Measurements from ENCODE around the gene TGFBR1.
A peak's percentile ranks its signal among the peaks of the same experiment; 100 is the strongest.
"Not testable (repeated sequence)": the region's sequence is repeated elsewhere in the genome, so short reads cannot be mapped to it uniquely, and the experiment has no call there.

Gene TGFBR1

DNA sequence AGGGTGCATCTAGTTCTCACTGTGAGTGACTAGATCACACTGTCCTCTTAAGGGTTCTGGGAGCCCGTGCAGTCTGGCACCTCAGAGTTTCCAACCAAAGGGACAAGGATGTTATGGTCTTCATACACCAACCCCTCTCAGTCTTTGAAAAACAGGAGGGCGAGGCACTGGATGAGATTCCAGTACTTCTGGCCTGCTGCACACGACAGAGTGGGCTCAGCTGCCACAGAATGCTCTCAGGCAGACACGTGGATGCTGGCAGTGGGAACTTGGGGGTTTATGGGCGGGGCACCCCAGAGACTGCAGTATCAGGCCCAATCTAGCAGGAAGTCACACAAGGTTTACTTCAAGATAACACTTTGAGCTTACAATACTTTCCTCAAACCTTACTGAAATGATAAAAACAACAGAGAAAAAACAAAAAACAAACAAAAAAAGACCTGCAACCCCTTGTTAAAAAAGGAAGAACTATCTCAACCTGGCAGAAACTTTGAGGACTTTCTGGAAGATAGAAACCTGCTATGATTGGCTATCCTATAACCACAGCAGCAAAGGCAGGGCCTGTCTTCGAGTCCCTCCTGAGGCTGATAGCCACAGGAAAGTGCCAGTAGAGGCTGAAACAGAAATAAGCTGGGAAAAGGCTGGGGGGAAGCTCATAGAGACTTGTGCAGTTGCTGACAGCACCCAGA is 28.3 kb upstream of the TGFBR1 start:
- DNase-seq = peak in 1 of 2 donors; percentile 87

DNA sequence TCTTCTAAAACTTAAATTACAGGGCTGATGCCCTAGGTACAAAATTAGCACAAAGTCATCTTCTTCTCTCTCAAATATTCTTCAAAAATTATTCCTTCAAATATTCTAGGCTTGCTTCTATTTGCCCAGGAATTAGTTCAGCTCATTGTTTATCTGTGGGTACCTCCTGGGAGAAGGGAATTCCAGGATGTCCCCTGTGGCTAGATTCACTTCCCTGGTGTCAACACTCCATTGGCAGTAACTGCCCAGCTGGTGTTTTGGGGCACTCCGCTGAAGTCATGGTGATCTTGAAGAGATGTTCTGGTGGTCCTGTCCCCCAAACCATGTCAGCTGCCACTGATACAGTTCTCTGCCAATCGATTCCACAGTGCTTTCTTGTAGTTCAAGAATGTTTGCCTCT is 26.2 kb upstream of the TGFBR1 start:
- no peak for DNase-seq

DNA sequence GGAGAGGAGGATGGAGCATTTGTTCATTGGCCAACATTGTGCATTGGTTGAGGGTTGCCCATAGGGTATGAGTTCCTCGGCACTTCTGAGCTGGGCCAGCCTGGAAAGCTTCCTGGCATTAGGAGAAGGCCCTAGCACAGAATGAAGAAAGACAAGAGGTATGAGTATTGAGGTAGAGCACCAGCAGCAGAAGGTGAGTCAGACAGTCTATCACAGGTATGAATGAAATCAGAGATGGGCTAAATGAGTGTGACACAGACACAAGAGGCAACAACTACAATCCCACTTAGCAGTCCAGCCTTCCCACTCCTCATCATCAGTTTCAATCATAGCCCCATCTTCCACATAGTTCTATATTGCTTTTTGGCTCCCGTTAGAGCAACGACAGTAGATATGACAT is 25.4 kb upstream of the TGFBR1 start:
- no peak for DNase-seq

DNA sequence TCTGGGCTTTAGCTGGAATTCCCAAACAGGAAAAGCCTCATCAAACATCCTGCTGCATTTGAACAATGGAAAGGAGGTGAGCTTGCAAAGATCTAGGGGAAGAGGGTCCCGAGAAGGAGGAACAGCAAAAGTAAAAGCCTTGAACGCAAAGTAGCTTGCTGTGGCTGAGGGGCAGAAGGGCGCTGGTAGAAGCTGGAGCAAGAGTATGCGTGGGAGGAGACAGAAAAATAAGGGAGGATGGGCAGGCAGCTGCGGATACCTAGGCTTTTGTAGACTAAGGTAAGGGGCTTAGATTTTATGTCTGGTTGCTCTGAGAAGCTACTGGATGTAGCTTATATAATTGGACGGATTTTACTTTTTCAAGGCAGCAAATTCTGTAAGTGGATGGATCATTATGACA is 21.9 kb upstream of the TGFBR1 start:
- no peak for DNase-seq

DNA sequence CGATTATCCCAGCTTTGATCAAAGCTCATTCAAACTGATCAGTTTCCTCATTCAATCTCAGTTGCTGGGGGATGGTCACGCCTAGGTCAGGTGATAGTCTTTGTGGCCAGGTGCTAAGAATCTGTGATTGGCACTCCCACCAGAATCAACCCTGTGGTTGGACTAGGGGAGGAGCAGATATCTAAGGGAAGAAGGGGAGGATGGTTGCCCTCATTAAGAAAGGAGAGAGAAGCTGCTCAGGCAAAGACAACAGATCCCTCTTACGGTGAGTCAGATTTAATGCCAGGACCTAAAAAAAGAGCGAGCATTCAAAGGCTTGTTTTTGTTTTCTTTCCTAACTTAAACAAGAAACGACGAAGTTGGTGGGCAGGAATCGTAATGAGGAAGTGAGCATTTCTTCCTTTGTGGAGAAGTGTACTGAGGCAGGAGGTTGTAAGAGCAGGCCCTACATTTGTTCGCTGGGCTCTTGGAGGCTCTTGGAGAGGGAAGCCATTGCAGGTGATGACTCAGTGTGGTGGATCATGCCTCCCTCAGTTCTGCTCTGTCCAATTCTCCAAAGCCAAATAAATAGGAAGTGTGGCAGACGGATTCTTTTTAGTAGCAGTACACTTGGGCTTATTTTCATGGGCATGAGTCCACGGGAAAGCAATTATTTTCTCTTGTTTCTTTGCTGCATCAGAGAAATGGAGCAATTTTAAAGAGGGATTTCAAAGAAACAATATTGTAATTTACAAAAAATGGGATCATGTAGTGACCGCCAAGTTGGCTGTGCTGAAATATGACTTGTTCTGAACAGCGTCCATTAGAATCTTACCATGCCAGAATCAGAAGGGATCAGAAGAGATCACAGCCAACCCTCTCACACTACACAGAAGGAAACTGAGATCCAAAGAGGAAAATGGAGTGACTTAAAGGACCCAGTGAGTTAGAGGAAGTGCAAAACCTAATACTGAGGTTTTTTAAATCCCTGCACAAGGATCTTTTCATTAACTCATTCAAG is 18.7 kb upstream of the TGFBR1 start:
- DNase-seq = peak in 1 of 2 donors; percentile 63

DNA sequence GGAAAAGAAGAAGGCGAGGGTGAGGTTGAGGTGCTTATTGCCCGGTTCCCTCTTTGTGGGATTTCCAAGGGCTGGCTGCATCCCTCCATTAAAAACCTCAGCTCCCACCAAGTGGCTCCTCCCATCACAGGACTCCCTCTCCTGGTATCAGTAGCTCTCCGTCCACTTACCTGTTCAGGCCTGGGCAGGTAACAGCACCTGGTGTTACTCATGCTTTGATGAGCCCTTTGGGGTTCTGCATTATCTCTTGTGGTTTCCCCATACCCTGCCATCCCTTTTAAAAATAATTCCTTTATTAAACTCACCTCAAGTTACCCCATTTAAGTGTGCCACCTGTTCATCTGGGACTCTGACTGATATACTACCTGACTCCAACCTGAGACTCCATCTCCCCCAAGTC is 17.5 kb upstream of the TGFBR1 start:
- DNase-seq = no peak

DNA sequence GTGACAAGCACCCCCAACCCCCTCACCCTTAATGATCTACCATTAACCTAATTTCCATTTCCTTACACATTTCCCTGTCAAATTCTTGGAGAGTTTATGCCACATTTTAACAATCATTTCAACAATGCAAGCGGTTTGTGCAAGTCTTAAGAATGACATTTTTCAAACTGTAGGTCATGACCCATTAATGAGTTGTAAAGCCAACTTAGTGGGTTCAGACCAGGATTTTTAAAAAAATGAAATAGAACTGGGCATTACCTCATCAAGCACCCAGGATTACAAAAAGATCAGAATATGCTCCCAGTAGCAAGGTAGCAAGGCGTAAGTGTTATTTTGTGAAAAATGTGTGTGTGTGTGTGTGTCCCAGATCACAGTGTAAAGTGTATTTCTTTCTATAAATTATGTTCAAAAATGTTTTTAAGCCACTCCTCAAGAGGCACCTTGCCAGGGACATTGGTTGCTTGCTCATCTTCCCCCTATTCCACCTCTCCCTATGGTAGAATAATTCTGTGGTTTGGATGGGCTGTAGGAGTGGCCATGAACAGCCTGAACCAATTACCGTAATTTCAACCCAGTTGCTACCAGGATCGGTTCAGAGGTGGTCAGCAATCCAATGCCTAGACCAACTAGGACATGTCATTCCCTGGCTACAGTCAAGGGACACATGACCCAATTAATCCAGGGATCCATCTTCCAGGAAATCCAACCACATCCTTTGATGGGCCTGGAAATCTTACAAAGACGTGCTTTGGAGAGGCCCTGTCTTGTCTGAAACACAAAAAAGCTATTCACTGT is 14.4 kb upstream of the TGFBR1 start:
- no peak for DNase-seq

DNA sequence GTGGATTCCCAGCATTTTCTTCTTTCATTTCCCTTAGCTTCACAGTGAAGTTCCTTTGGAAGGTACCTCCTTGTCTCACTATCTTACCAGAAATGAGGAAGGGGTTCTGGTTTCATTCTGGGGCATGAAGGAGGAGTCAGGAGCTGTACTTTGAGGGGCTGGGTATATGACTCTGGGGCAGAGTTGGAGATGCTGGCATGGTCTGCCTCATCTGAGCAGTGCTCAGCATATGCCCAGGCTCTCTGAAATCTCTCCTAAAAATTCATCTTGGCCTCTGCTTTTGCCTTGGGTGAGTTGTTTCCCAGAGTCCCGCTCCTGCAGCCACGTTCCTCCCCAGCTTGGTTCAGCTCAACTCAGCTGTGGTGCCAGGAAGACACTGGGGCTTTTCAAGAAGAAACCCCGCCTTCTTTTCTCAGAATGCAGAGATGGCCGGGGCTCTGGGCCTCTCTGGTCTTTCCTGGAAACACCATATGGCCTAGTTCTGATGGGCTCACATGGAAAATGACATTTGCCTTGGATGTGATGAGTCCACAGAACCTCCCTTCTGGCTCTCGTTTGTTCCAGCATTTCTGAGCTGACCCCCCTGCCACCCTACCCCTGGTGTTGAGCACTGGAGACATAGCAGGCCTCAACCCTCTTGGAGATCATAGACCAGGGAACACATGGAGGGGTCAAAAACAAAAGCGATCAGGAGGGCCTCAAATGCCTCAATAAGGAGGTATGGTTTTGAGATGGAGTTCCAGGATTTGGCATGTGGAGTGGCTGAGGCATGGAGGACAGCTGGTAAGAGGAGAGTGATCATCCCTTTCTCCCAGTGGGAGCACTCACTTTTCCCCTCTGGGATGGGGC is 12.0 kb upstream of the TGFBR1 start:
- DNase-seq = no peak

DNA sequence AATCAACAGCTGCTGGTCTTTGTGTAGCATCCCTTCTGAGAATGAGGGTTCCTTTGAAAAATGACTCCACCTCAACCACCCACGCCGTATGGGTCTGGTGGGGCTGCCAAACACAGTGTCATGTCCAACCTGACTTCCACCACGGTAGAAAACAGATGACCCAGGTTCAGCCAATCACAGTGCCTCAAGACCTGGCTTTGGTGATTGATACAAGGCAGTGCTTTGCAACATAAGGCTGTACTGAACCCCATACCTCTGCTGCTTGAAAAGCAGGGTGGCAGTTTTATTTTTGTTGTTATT is 11.5 kb upstream of the TGFBR1 start:
- no peak for DNase-seq

DNA sequence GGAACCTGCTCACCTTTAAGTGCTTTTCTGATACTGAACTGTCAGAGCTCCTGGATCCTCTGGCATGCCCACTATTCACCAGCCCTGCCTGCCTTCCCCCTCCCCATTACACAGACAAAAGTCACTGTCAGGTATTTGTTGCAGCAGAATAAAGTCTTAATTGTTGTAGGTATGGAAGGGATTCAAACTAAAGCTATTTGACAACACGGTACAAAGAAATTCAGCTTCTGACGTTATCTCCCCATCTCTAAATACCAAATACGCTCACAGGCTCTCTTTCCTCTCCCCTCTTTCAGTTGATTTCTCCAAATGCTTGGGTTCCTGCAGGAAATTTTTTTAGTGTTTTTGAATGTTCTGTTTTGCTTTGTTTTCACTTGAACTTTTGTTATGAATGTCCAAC is 9.3 kb upstream of the TGFBR1 start:
- DNase-seq = no peak

DNA sequence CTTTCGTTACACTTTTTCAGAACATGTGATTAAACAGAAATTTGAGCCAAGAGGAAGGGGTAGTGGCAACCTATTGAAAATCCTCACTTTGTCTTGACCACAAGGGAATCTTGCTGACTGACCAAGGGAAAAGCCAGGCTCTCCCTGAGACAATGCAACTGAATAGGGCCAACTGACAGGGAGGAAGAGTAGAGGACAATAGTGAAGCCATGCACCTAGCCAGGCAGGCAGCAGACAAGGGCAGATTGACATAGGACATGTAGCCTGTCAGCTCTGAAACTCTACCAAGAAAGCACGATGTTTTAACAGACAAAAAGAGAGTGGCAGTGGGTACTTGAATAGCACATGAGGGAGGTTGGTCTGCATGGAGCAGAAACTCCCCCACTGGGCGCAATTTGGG is 8.5 kb upstream of the TGFBR1 start:
- DNase-seq = no peak

DNA sequence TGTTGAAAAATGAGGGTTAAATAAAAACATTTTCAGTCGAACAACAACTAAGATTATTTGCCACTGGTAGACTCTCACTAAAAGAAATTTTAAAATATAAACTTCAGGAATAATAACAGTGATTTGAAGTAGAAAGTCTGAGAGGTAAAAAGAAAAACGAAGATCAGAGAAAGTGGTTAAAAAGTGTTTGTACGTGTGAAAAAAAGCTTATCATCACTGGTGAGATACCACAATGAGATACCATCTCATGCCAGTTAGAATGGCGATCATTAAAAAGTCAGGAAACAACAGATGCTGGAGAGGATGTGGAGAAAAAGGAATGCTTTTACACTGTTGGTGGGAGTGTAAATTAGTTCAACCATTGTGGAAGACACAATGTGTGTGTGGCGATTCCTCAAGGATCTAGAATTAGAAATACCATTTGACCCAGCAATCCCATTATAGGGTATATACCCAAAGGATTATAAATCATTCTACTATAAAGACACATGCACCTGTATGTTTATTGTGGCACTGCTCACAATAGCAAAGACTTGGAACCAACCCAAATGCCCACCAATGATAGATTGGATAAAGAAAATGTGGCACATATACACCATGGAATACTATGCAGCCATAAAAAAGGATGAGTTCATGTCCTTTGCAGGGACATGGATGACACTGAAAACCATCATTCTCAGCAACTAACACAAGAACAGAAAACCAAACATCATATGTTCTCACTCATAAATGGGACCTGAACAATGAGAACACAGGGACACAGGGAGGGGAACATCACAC is 4.9 kb upstream of the TGFBR1 start:
- DNase-seq = not testable (repeated sequence)

DNA sequence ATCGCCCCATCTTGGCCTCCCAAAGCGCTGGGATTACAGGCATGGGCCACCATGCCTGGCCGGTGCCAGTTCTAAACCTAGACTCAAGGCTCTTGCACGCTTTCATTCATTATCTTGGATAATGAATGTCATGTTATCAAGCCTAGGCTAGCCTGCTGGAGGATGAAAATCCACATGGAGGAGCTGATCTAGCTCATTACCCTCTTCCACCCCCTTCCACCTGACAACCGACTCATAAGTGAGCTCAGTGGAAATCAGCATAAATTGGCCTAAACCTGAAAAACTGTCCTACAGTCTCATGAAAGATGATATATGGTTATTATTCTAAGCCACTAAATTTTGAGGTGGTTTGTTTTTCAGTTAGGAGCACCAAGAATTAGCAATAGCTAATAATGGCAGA is 3.6 kb upstream of the TGFBR1 start:
- no peak for DNase-seq

DNA sequence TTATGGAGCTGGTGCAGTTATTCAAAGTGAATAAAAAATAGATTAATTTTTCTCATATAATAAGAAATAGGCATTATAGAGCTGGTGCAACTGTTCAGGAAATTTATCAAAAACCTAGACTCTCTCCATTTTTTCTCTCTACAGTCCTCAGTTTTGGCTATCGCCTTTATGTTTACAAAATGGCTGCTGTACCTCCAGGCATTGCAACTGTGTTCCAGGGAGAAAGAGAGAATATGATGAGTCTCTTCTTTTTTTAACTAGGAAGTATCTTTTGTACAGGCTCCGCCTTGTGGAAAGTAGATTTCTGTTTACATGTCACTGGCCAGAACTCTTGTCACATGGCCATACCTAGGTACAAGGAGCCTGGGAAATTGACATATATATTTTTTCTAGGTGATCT is 3.1 kb upstream of the TGFBR1 start:
- DNase-seq = no peak

DNA sequence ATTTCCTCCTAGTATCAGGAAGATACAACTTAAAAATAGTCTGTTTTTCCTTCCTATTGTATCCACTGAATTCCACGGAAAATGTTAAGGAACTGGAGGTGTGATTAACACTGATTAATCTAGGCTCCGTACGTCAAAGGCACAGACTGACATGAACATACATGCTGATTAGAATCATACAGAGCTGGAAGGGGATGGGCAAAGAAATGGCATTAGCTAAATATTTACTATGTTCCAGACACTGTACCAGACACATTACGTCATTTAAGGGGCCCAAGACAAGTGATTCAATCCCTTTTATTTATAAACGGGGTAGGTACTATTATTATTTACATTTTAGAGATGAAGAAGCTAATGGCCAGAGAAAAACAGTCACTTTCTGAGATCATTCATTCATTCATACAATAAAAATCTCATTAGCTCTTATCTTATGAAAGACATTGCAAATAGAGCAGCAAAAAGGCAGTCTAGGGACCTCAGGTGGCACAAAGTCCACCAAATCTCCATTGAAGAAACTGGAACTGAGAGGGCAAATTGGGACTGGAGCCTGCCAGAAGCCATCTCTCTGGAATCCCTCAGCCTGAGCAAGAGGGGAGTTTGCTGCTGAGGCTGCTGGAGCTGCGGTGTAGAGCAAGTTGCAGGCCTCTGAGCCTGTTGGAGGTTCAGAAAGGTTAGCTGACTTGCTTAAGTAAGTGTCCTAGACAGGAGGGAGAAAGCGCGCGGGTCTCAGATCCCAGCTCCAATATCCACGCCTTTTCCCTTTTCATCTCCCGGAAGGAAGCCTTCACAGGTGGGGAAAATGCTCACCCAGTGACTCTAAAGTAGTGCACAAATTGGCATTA is 1.6 kb upstream of the TGFBR1 start:
- no peak for DNase-seq

DNA sequence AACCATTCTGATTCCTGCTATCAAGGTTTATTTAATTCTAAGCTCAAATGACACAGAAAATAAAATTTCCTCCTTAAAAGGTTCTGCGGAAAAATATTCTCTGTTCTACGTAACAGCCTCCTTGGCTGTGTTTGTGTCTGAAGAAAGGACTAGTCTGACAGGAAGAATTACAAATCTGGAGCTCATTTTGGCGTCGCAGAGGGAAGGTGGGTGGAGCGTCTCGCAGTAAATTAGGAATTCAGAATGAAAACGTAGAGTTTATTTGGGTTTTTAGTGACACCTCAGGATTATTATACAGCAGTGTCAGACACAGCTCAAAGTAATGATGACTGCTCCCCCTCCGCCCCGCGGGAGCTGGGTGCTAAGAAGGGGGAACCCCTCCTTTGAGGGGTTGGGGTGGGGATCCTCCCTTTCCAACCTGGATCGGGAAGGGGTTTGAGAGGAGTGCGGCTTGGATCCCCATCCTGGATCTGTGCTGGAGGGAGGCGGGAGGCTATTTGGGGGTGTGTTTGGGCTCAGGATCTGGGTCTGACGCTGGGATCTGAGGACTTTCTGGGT is 933 bp upstream of the TGFBR1 start:
- DNase-seq = no peak

DNA sequence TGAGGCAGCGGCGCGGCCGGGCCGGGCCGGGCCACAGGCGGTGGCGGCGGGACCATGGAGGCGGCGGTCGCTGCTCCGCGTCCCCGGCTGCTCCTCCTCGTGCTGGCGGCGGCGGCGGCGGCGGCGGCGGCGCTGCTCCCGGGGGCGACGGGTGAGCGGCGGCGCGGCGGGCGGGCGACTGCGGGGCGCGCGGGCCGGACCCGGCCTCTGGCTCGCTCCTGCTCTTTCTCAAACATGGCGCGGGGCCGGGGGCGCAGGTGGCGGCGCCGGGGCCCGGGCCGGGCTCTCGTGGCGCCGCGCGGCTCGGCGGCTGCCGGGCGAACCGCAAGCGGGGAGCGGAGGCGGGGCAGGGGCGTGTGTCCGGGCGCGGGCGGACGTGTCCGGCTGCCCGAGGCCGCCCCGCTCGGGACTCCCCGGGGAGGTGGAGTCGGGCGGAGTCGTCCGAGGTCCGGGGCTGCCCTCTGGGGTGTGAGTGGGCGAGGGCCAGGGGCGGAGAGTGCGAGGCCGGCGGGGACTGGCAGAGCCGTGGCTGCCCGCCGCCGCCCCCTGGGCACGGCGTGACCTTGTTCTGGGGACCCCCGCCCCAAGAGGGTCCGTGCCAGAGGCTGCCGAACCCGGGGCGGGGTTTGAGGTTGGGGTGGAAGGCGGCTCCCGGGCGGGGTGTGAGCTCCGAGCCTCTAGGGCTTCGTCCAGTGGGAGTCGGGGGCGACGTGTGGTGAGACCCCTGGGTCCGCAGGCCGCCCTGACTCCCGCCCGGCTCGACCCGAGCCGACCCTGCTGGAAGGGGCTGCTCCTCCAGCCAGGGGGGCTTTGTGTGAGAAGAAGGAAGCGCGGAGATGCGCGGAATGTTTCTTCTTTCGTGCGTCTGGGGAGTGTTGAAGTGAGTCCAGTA is 485 bp downstream of the TGFBR1 start:
- DNase-seq = peak in 1 of 2 donors; percentile 79

DNA sequence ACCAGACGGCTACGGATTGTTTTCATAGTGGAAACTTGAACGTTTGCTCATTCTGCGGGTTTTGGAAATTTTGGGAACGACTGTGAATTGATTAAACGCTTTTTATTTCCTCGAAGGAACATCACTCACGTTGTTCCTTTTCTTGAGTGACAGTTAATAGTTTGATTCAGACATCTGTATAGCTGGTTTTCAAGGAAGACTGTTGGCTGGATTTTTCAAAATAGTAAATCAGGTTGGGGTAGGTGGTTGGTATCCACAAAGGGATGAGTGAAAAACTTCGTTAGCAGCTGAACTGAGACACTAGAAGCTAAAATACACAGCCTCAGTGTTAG is 1.1 kb downstream of the TGFBR1 start:
- DNase-seq = no peak

DNA sequence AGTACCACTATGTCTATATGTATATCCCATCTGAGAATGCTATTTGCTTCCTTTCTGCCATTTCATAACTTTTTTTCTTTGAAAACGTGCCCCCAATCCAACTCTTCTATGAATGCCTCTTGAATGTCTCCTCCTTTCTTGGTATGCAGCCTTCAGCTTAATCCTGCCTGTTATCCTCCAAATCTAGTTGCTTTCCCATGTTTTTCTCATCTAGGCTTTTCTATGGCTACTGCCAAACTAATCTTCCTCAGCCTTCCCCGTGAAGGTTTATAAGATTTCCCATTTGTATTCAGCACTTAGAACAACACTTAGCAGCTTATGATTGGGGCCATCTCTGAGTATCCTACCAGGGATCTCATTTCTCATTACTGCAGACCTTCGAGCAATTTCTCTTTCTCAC is 2.5 kb downstream of the TGFBR1 start:
- no peak for DNase-seq

DNA sequence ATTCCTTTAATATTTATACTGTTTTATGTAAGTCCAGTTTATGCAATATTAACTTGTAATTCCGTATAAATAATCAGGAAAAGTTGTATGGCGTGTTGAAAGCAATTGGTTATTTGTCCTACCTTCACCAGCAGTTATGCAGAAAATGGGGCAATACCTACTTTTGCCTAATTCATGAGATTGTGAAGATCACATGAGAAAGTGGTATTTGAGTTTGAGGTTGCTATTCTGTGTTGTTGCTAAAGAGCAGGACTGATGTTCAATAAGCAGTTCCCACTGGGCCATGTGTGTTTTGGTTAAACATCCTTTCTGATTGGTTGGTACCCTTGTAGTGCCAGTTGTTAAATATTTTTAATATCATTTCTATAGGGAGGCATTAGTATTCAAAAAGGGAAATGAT is 3.2 kb downstream of the TGFBR1 start:
- DNase-seq = no peak
